Natural killer cell (primary cell): Measurements from ENCODE around the gene NEBL. TPM values are rescaled to one million over a fixed set of nuclear protein-coding genes. Genes with fewer than 3 reads are reported as not detected.
A peak's percentile ranks its signal among the peaks of the same experiment; 100 is the strongest.

ENCODE experiments used
- ATAC-seq, 3 donors: fragments of 150-1000 bp in 2 of 3; fragments of 200-7000 bp in 1 of 3; cut with Tn5 transposase; 1 replicate in 1 of 3; 2 replicates in 2 of 3; pipeline ENCODE4 v1.10.0; 2021; ENCODE audit warnings: mild to moderate bottlenecking in 2 of 3, moderate library complexity in 2 of 3
- DNase-seq, 2 donors: peaks; one replicate each; pipeline versions ENCODE4 v3.0.0 to v3.0.0-alpha.2; 2013 to 2021; ENCODE audit warnings: mixed read lengths in 1 of 2
- H3K27ac ChIP-seq: one replicate; pipeline ENCODE4 v1.5.1; 2013; ENCODE audit warnings: mild to moderate bottlenecking, low read length
- H3K27me3 ChIP-seq: one replicate; pipeline ENCODE4 v1.6.1; 2013; ENCODE audit warnings: low read length; ENCODE audit not compliant: control insufficient read depth, insufficient read depth
- H3K36me3 ChIP-seq: one replicate; pipeline ENCODE4 v1.6.1; 2013; ENCODE audit warnings: low read length; ENCODE audit not compliant: control insufficient read depth, insufficient read depth
- H3K4me1 ChIP-seq: one replicate; pipeline ENCODE4 v1.6.1; 2013; ENCODE audit warnings: low read length; ENCODE audit not compliant: control insufficient read depth, insufficient read depth
- H3K4me3 ChIP-seq: one replicate; pipeline ENCODE4 v1.5.1; 2013; ENCODE audit warnings: low read length
- H3K9me3 ChIP-seq: one replicate; pipeline ENCODE4 v1.6.1; 2013; ENCODE audit warnings: low read length; ENCODE audit not compliant: control insufficient read depth, insufficient read depth
- H3K27ac Mint-ChIP-seq, 2 donors: one replicate each; pipeline ENCODE4 v1.8.0; 2022; ENCODE audit warnings: mild to moderate bottlenecking in 2 of 2, mixed read lengths in 2 of 2, moderate library complexity in 1 of 2
- H3K27me3 Mint-ChIP-seq, 2 donors: one replicate each; pipeline ENCODE4 v1.8.0; 2022; ENCODE audit warnings: low read depth in 2 of 2, mixed read lengths in 2 of 2
- H3K36me3 Mint-ChIP-seq: one replicate; pipeline ENCODE4 v1.8.0; 2022; ENCODE audit warnings: mixed read lengths
- H3K4me1 Mint-ChIP-seq, 2 donors: one replicate each; pipeline ENCODE4 v1.8.0; 2022; ENCODE audit warnings: mixed read lengths in 2 of 2
- H3K4me3 Mint-ChIP-seq: one replicate; pipeline ENCODE4 v1.8.0; 2022; ENCODE audit warnings: mild to moderate bottlenecking, moderate library complexity, mixed read lengths
- H3K9me3 Mint-ChIP-seq, 2 donors: one replicate each; pipeline ENCODE4 v1.8.0; 2022; ENCODE audit warnings: mixed read lengths in 2 of 2
- WGBS: methylation state at CpG from one replicate; pipeline ENCODE4 v1.1.7; 2013; ENCODE audit warnings: missing lambda C conversion rate; ENCODE audit not compliant: insufficient coverage; 5-methylcytosine and 5-hydroxymethylcytosine counted together
- intact Hi-C: fragments of 100-400 bp; cut with micrococcal nuclease; formaldehyde crosslinking; loops from one replicate; pipeline ENCODE4 v1.14.2; 2022
- total RNA-seq, 4 donors: library from RNA; stranded (reverse); fragments of 120-200 nt in 1 of 4; gene quantifications; one replicate each; pipeline versions ENCODE4 v1.2.3 to v1.2.4, GENCODE V29; 2013 to 2022
- TF ChIP-seq, protein P1 (sequence below): fragments of 200-600 bp; IDR thresholded peaks from one replicate; pipeline ENCODE4 v1.8.0; 2022; ENCODE audit warnings: antibody characterized with exemption

Gene NEBL
- total RNA-seq, 3 donors from 2014 or later (not counting 1 experiment from before 2014, with no cell fraction given): 1.1 to 1.5 TPM; not detected in 1

DNA sequence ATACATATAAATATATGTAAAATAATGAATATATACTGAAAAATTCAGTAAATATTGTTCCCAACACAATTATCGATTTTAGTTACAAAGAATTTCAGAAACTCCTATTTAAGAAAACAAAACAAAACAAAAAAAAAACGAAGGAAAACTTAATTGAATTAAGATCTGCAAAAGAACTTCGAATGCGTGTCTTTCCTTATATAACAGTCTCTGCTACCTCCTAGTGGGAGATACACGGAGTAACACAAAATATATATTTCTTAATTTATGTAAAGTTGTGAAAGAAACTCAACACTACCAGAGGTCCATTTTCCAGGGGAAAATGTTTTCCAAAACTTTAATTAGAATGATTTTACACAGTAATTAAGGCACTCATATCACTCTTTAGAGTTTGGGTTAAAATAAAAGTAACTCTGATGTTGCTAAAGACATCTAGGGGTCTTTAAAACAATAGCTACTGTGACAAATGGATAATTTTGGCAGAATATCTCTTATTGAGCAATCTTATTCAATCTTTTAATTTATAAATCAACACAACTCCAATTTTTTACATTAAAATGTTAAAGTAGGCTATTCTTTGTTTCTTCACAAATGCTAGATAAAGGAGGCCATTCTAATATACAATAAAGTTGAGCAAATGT is 41.6 kb downstream of the NEBL start:
- Mint-ChIP-seq H3K9me3 (no peaks in the 10 kb centered on the region), H3K27ac (no peak overlapping the region), H3K4me3 (no peak overlapping the region), H3K4me1 (no peaks in the 10 kb centered on the region), H3K36me3 (no peaks in the 10 kb centered on the region), H3K27me3 (peaks cover 6 to 8% of the 10 kb centered on the region in 2 donors)
- Histone ChIP-seq H3K4me3 (no peak overlapping the region), H3K36me3 (no peaks in the 10 kb centered on the region), H3K27me3 (no peaks in the 10 kb centered on the region), H3K27ac (no peak overlapping the region), H3K4me1 (no peaks in the 10 kb centered on the region), H3K9me3 (no peaks in the 10 kb centered on the region)
- ATAC-seq: no peak
- DNase-seq: no peak
- TF ChIP-seq, protein P1, sequence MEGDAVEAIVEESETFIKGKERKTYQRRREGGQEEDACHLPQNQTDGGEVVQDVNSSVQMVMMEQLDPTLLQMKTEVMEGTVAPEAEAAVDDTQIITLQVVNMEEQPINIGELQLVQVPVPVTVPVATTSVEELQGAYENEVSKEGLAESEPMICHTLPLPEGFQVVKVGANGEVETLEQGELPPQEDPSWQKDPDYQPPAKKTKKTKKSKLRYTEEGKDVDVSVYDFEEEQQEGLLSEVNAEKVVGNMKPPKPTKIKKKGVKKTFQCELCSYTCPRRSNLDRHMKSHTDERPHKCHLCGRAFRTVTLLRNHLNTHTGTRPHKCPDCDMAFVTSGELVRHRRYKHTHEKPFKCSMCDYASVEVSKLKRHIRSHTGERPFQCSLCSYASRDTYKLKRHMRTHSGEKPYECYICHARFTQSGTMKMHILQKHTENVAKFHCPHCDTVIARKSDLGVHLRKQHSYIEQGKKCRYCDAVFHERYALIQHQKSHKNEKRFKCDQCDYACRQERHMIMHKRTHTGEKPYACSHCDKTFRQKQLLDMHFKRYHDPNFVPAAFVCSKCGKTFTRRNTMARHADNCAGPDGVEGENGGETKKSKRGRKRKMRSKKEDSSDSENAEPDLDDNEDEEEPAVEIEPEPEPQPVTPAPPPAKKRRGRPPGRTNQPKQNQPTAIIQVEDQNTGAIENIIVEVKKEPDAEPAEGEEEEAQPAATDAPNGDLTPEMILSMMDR: peak; percentile 61
- WGBS: 0% methylated on average over 1 of the region's 5 CpGs
- intact Hi-C loops: loop anchor here (5.0 kb wide), 2 partner anchors 1038 to 1443 kb away; partner anchors contain the start of gene PLXDC2

DNA sequence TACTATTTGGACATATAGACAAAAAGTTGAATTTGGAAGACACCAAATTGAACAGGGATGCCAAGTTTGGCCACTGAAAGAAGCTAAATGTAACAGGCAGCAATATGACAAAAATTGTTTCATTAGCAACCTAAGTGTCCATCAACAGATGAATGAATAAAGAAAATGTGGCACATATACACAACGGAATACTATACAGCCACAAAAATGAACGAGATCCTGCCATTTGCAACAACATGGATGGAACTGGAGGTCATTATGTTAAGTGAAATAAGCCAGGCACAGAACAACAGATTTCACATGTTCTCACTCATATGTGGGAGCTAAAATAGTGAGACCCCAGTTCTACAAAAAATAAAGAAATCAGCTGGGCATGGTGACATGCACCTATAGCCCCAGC is 43.8 kb downstream of the NEBL start:
- no peaks in the 10 kb centered on the region for H3K9me3 Mint-ChIP-seq
- ATAC-seq (no peak), DNase-seq (no peak)
- intact Hi-C loops: no loop called here
- H3K9me3 ChIP-seq: no peaks in the 10 kb centered on the region
- 80% methylated on average over 1 of the region's 2 CpGs for WGBS
- no peaks in the 10 kb centered on the region for H3K4me1 Mint-ChIP-seq
- H3K4me1 ChIP-seq: no peaks in the 10 kb centered on the region
- no peaks in the 10 kb centered on the region for H3K27me3 ChIP-seq
- H3K36me3 Mint-ChIP-seq: no peaks in the 10 kb centered on the region
- no peak overlapping the region for H3K27ac ChIP-seq
- H3K4me3 Mint-ChIP-seq: no peak overlapping the region
- no peak overlapping the region for H3K27ac Mint-ChIP-seq
- no peaks in the 10 kb centered on the region for H3K36me3 ChIP-seq
- peaks cover 8 to 13% of the 10 kb centered on the region in 2 donors for H3K27me3 Mint-ChIP-seq
- no peak overlapping the region for H3K4me3 ChIP-seq
- TF ChIP-seq, protein P1: no peak

DNA sequence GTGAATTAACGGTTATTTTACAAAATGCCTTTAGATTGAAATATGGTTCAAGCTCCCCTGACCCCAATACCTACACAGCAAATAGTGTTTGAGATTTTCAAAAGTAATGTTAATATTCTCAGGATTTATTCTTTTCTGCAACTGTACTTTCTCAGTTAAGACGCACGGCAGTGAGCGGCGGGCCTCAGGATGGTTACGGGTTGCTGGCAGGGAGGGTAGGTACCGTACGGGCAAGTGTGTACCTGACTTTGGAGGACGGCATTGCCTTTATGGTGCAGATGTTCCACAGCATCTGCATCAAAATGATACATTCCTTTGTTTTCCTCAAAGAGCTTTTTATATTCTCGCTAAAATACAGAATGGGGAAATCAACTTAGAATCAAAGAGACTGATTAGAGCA is 44.8 kb downstream of the NEBL start:
- ATAC-seq: no peak
- H3K36me3 ChIP-seq: no peaks in the 10 kb centered on the region
- no peaks in the 10 kb centered on the region for H3K9me3 ChIP-seq
- Mint-ChIP-seq H3K4me3 (no peak overlapping the region), H3K27ac (no peak overlapping the region), H3K36me3 (no peaks in the 10 kb centered on the region), H3K27me3 (peaks cover 4 to 7% of the 10 kb centered on the region in 2 donors), H3K4me1 (no peaks in the 10 kb centered on the region), H3K9me3 (no peaks in the 10 kb centered on the region)
- H3K27me3 ChIP-seq: no peaks in the 10 kb centered on the region
- no peak for DNase-seq
- intact Hi-C loops: no loop called here
- H3K4me1 ChIP-seq: no peaks in the 10 kb centered on the region
- H3K27ac ChIP-seq: no peak overlapping the region
- TF ChIP-seq, protein P1: no peak
- no peak overlapping the region for H3K4me3 ChIP-seq
- WGBS: 99% methylated on average over 8 of the region's 10 CpGs

DNA sequence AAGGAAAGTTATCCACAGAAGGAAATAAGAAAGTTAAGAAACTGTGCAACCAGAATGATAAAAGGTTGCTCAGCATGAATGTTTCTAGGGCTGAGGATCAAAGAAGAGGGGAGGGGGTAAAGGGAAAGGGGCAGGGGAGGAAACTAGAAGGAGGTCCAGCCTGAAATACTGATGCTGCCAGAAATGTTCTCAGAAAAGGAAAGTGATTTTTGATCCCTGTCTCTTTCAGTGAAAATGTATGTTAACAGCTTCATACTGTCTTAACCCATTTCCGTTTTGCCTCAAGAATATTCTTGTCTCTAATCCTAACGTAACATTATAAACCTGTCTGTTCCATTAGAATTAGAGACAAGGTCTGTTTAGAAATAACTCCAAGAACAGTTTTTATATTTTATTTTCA is 49.6 kb downstream of the NEBL start:
- Mint-ChIP-seq H3K36me3 (no peaks in the 10 kb centered on the region), H3K4me1 (no peaks in the 10 kb centered on the region), H3K9me3 (no peaks in the 10 kb centered on the region), H3K4me3 (no peak overlapping the region), H3K27ac (no peak overlapping the region), H3K27me3 (peaks cover 11 to 38% of the 10 kb centered on the region in 2 donors)
- H3K36me3 ChIP-seq: no peaks in the 10 kb centered on the region
- H3K27me3 ChIP-seq: peaks cover 3% of the 10 kb centered on the region
- no peak overlapping the region for H3K4me3 ChIP-seq
- ATAC-seq (no peak), DNase-seq (no peak)
- 89% methylated on average over 2 of the region's 2 CpGs for WGBS
- intact Hi-C loops: no loop called here
- H3K4me1 ChIP-seq: no peaks in the 10 kb centered on the region
- H3K27ac ChIP-seq: no peak overlapping the region
- TF ChIP-seq, protein P1: no peak
- H3K9me3 ChIP-seq: no peaks in the 10 kb centered on the region
